Tibial artery (tissue), 4 donors: Measurements from ENCODE around the gene CSK.

Experiments used
- DNase-seq, 2 donors: peaks; one replicate each; pipeline ENCODE4 v3.0.0-alpha.2; 2019
- H3K27ac ChIP-seq, 2 donors: fragments of 200-600 bp; sonication (generic) in 1 of 2; 1 replicate in 1 of 2; 2 replicates in 1 of 2; pipeline ENCODE4 v1.5.1; 2018 to 2019; ENCODE audit warnings: mild to moderate bottlenecking in 1 of 2
- H3K27me3 ChIP-seq, 2 donors: fragments of 200-600 bp; sonication (generic) in 1 of 2; one replicate each; pipeline versions ENCODE4 v1.5.1 to v1.6.0; 2016 to 2019
- H3K36me3 ChIP-seq, 3 donors: fragments of 200-600 bp; sonication (generic) in 2 of 3; one replicate each; pipeline ENCODE4 v1.5.1; 2016 to 2019; ENCODE audit warnings: mild to moderate bottlenecking in 2 of 3
- H3K4me1 ChIP-seq, 4 donors: fragments of 200-600 bp; sonication (generic) in 2 of 4; 1 replicate in 3 of 4; 2 replicates in 1 of 4; pipeline ENCODE4 v1.5.1; 2016 to 2019
- H3K4me3 ChIP-seq, 2 donors: fragments of 200-600 bp; sonication (generic) in 1 of 2; 1 replicate in 1 of 2; 2 replicates in 1 of 2; pipeline ENCODE4 v1.5.1; 2018 to 2019; ENCODE audit warnings: mild to moderate bottlenecking in 2 of 2
- H3K9me3 ChIP-seq, 3 donors: fragments of 200-600 bp; sonication (generic) in 1 of 3; one replicate each; pipeline ENCODE4 v1.5.1; 2016 to 2019
- intact Hi-C: fragments of 100-400 bp; cut with DNase I; formaldehyde crosslinking; loops from one replicate; pipeline ENCODE4 v1.15.0; 2023; ENCODE audit warnings: low total_unique reads
- TF ChIP-seq, protein P1 (sequence below), 2 experiments: fragments of 200-600 bp in 1 of 2; fragments of 450-650 bp in 1 of 2; IDR thresholded peaks; one replicate each; pipeline ENCODE4 v1.5.1; 2017 to 2019; ENCODE audit warnings: antibody characterized with exemption in 2 of 2, mild to moderate bottlenecking in 1 of 2, moderate library complexity in 1 of 2

Gene CSK

DNA sequence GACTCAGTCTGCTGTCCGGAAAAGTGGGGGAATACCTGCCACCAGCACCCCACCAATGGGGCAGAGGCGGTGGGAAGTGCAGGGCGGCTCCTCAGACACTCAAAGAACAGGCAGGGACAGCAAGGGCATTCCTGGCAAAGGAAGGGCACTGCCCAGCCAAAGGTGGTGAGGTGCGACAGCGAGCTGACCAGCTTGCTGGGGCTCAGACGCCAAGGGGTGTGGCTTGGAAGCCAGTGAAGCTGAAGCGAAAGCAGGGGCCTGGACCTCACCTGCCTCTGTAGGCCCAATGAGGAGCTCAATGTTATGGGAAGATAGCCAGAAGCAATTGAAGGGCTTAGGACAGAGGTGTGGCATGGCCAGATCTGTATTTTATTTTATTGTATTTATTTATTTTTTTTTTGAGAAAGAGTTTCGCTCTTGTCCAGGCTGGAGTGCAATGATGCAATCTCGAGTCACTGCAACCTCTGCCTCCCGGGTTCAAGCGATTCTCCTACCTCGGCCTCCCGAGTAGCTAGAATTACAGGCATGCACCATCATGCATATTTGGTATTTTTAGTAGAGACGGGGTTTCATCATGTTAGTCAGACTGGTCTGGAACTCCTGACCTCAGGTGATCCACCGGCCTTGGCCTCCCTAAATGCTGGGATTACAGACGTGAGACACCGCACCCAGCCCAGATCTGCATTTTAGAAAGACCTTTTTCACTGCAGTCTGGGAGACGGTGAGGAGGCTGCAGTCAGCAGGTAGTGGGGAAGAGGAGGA lies 26.4 kb downstream of the CSK start:
- no peak overlapping the region for H3K4me3 ChIP-seq
- peaks cover 0 to 7% (median 5%) of the 10 kb centered on the region in 3 donors for H3K36me3 ChIP-seq
- no peaks in the 10 kb centered on the region for H3K9me3 ChIP-seq
- intact Hi-C loops: no loop called here
- H3K27ac ChIP-seq: no peak overlapping the region
- TF ChIP-seq, protein P1, sequence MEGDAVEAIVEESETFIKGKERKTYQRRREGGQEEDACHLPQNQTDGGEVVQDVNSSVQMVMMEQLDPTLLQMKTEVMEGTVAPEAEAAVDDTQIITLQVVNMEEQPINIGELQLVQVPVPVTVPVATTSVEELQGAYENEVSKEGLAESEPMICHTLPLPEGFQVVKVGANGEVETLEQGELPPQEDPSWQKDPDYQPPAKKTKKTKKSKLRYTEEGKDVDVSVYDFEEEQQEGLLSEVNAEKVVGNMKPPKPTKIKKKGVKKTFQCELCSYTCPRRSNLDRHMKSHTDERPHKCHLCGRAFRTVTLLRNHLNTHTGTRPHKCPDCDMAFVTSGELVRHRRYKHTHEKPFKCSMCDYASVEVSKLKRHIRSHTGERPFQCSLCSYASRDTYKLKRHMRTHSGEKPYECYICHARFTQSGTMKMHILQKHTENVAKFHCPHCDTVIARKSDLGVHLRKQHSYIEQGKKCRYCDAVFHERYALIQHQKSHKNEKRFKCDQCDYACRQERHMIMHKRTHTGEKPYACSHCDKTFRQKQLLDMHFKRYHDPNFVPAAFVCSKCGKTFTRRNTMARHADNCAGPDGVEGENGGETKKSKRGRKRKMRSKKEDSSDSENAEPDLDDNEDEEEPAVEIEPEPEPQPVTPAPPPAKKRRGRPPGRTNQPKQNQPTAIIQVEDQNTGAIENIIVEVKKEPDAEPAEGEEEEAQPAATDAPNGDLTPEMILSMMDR (IDR thresholded peaks at IDR 0.05): no peak
- no peak for DNase-seq
- no peaks in the 10 kb centered on the region for H3K4me1 ChIP-seq
- peaks cover 0 to 25% of the 10 kb centered on the region in 2 donors for H3K27me3 ChIP-seq

DNA sequence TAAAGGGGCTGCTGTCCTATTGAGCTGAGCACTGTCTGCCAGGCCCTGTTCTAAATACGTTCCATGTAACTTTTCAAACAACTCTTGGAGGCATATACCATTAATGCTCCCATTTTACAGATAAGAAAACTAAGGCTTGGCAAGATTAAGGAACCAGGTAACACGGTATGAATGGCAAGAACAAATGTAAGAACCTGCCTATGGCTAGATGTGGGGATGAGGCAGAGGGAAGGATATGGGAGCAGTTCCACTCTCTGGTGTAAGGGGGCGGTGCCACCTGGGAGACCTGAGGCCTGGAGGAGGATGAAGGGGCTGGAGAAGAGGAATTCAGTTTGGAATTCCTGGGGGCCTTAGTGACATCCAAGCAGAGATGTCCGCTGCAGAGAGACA lies 27.0 kb downstream of the CSK start:
- Histone ChIP-seq H3K4me1 (no peaks in the 10 kb centered on the region), H3K4me3 (no peak overlapping the region), H3K9me3 (no peaks in the 10 kb centered on the region), H3K36me3 (peaks cover 0 to 1% (median 0%) of the 10 kb centered on the region in 3 donors), H3K27ac (no peak overlapping the region), H3K27me3 (peaks cover 0 to 29% of the 10 kb centered on the region in 2 donors)
- DNase-seq: no peak
- TF ChIP-seq, protein P1 (IDR thresholded peaks at IDR 0.05): no peak
- intact Hi-C loops: no loop called here

DNA sequence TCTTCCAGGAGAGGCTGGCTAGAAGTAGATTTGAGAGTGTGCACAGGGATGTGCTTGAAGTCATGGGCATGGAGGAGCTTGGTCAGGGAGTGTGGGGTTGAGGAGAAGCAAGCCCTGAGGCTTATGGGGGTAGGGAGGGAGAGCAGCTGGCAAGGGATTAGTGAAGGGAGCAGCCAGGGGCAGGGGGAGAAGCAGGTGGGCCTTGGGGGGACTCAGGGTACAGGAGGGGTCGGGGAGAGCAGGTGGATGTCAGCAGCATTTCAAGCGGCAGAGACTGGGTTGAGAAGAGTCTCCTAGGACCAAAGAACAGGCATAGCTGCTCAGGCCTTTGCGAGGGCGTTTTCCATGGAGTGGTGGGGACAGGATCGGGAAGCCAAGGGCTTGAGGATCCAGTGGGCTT lies 27.4 kb downstream of the CSK start:
- Histone ChIP-seq H3K27ac (no peak overlapping the region), H3K4me1 (no peaks in the 10 kb centered on the region), H3K4me3 (no peak overlapping the region), H3K27me3 (peaks cover 0 to 29% of the 10 kb centered on the region in 2 donors), H3K9me3 (no peaks in the 10 kb centered on the region), H3K36me3 (no peaks in the 10 kb centered on the region)
- TF ChIP-seq, protein P1 (IDR thresholded peaks at IDR 0.05): no peak
- intact Hi-C loops: no loop called here
- no peak for DNase-seq

DNA sequence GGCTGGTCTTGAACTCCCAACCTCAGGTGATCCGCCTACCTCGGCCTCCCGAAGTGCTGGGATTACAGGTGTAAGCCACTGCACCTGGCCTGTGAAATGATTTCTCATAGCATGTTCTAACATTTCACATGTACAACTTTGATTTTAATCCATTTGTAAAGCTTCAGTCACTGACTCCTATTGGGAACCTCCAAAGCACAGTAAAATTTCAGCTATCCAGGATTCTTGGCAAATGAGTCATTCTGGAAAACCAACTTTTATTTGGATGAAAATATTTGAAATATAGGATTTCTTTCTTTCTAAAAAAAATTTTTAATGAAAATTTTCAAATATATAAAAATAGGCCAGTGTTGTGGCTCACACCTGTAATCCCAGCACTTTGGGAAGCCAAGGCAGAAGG lies 28.1 kb downstream of the CSK start:
- Histone ChIP-seq H3K4me1 (no peaks in the 10 kb centered on the region), H3K4me3 (no peak overlapping the region), H3K36me3 (no peaks in the 10 kb centered on the region), H3K27ac (no peak overlapping the region), H3K27me3 (peaks cover 0 to 29% of the 10 kb centered on the region in 2 donors), H3K9me3 (no peaks in the 10 kb centered on the region)
- no peak for DNase-seq
- intact Hi-C loops: no loop called here
- TF ChIP-seq, protein P1 (IDR thresholded peaks at IDR 0.05): no peak

DNA sequence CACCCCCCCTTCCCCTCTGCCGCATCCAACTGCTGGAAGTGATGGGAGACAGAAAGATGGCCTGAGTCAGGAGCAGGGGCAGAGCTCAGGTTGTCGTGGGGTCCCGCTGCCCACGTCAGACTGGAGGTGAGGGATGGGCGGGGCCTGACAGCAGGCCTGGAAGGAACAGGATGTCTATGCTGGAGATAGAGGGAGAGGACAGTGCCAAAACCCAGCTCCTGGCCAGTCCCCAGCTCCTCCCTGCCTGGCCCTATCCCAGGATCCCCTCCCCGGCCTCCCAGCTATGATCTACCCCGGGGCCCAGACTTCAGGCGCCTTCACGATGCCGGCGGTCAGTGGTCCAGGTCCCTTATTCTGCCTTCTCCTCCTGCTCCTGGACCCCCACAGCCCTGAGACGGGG lies 30.7 kb downstream of the CSK start, which contains the start of gene LMAN1L:
TSS of gene LMAN1L (plus strand) at position 303 of the 400 bp plus-strand sequence. CDS start at position 323, 20 bp downstream.
- no peak within 1 kb of the TSS for H3K4me3 ChIP-seq
- no peaks in the 10 kb centered on the region for H3K4me1 ChIP-seq
- H3K27me3 ChIP-seq: peaks cover 0 to 44% of the 10 kb centered on the region in 2 donors
- no peak within 1 kb of the TSS for H3K27ac ChIP-seq
- H3K36me3 ChIP-seq: no peaks in the 10 kb centered on the region
- DNase-seq: no peak
- no peaks in the 10 kb centered on the region for H3K9me3 ChIP-seq
- TF ChIP-seq, protein P1 (IDR thresholded peaks at IDR 0.05): no peak
- intact Hi-C loops: no loop called here
